GM12878 (cell line): ENCODE measurements around the gene BAX. TPM values are rescaled to one million over a fixed set of nuclear protein-coding genes. Genes with fewer than 3 reads are reported as not detected.

Source experiments
- ATAC-seq: fragments of 200-7000 bp; cut with Tn5 transposase; 3 replicates; pipeline ENCODE4 v1.9.1; 2020; ENCODE audit warnings: mild to moderate bottlenecking, moderate library complexity
- BruUV-seq: library from RNA; stranded (reverse); fragments of 400-500 nt; replicated peaks from 2 replicates; lab custom pipeline; 2021; lab: Mats Ljungman, UMichigan
- CTCF ChIA-PET: fragments of 300-600 bp; sonication (Branson Sonifier 250); formaldehyde crosslinking; extraction: SDS; loops from one replicate; lab custom pipeline; 2021; ENCODE audit warnings: inconsistent platforms; lab: Yijun Ruan, JAX
- POLR2A ChIA-PET: fragments of 350-600 bp; formaldehyde crosslinking; extraction: SDS; loops from one replicate; lab custom pipeline; 2021; ENCODE audit warnings: inconsistent platforms; lab: Charles Lee
- RAD21 ChIA-PET: fragments of 300-600 bp; sonication (Branson Sonifier 250); formaldehyde crosslinking; loops from one replicate; lab custom pipeline; 2023; ENCODE audit warnings: antibody characterized with exemption; ENCODE audit not compliant: unreplicated experiment; lab: Charles Lee
- SMC1A ChIA-PET: fragments of 300-600 bp; sonication (Branson Sonifier 250); formaldehyde crosslinking; loops from one replicate; lab custom pipeline; 2023; ENCODE audit not compliant: unreplicated experiment, uncharacterized antibody; lab: Charles Lee
- DNase-seq: peaks from one replicate; pipeline ENCODE4 v3.0.0-alpha.2; 2011; ENCODE audit warnings: low read depth, low spot score
- FAIRE-seq: peaks from 3 replicates; lab custom pipeline; 2011; peaks lifted over from hg19 to GRCh38; lab: Jason Lieb, UNC
- H2AFZ ChIP-seq: 2 replicates; pipeline ENCODE4 v1.6.0; 2011; ENCODE audit warnings: low read depth, low read length, control low read depth; ENCODE audit not compliant: control insufficient read depth
- H3K27ac ChIP-seq: 2 replicates; pipeline ENCODE4 v1.5.1; 2011; ENCODE audit warnings: control low read depth; ENCODE audit not compliant: control insufficient read depth, insufficient read depth
- H3K27me3 ChIP-seq, 2 experiments: replicated peaks in 1 of 2; 2 replicates each; pipeline versions ENCODE4 v1.6.0 to v1.6.1; 2011; ENCODE audit warnings: low read length in 1 of 2; ENCODE audit not compliant: control insufficient read depth in 2 of 2, insufficient read depth in 2 of 2
- H3K36me3 ChIP-seq, 2 experiments: 2 replicates each; pipeline ENCODE4 v1.5.1; 2011; ENCODE audit warnings: low read length in 1 of 2; ENCODE audit not compliant: control insufficient read depth in 2 of 2, insufficient read depth in 2 of 2
- H3K4me1 ChIP-seq: 2 replicates; pipeline ENCODE4 v1.6.1; 2011; ENCODE audit warnings: mild to moderate bottlenecking, low read length, moderate library complexity, mixed read lengths; ENCODE audit not compliant: control insufficient read depth, insufficient read depth
- H3K4me2 ChIP-seq: 2 replicates; pipeline ENCODE4 v1.6.0; 2011; ENCODE audit warnings: control low read depth; ENCODE audit not compliant: control insufficient read depth, insufficient read depth
- H3K4me3 ChIP-seq: fragments of 200-600 bp; sonication (generic); 2 replicates; pipeline ENCODE4 v1.5.1; 2016
- H3K79me2 ChIP-seq: 2 replicates; pipeline ENCODE4 v1.6.0; 2011; ENCODE audit warnings: low read length; ENCODE audit not compliant: control insufficient read depth, insufficient read depth
- H3K9ac ChIP-seq: 2 replicates; pipeline ENCODE4 v1.8.0; 2011; ENCODE audit warnings: low read length, control low read depth, mixed read lengths; ENCODE audit not compliant: control insufficient read depth, insufficient read depth
- H3K9me3 ChIP-seq: replicated peaks from 3 replicates; pipeline ENCODE4 v1.5.1; 2011; ENCODE audit warnings: mild to moderate bottlenecking, low read length; ENCODE audit not compliant: control insufficient read depth, insufficient read depth
- H4K20me1 ChIP-seq: 2 replicates; pipeline ENCODE4 v1.6.0; 2011; ENCODE audit not compliant: control insufficient read depth, insufficient read depth
- BCL11A ChIP-seq: IDR thresholded peaks from 2 replicates; pipeline ENCODE4 v1.6.1; 2011; ENCODE audit warnings: low read depth, low read length
- BRCA1 ChIP-seq: IDR thresholded peaks from 2 replicates; pipeline ENCODE4 v1.6.1; 2011; ENCODE audit warnings: low read depth, low read length, improper control_type of control experiment
- CREM ChIP-seq: IDR thresholded peaks from 2 replicates; pipeline ENCODE4 v1.6.1; 2014; ENCODE audit warnings: antibody characterized with exemption, low read depth
- HCFC1 ChIP-seq: fragments of 150-350 bp; IDR thresholded peaks from 2 replicates; pipeline ENCODE4 v1.6.1; 2014; ENCODE audit warnings: low read length
- IKZF1 ChIP-seq: fragments of 450-650 bp; conservative IDR thresholded peaks from 2 replicates; pipeline ENCODE4 v1.6.1; 2017; ENCODE audit warnings: antibody characterized with exemption, mild to moderate bottlenecking
- NFIC ChIP-seq: IDR thresholded peaks from 2 replicates; pipeline ENCODE4 v1.6.1; 2012; ENCODE audit warnings: low read depth, mild to moderate bottlenecking, inconsistent platforms, low read length, moderate library complexity
- PKNOX1 ChIP-seq: fragments of 450-650 bp; IDR thresholded peaks from 2 replicates; pipeline ENCODE4 v1.6.1; 2016; ENCODE audit warnings: mild to moderate bottlenecking
- POU2F2 ChIP-seq: IDR thresholded peaks from 3 replicates; pipeline ENCODE4 v1.6.1; 2011; ENCODE audit warnings: low read depth, mild to moderate bottlenecking, low read length, borderline replicate concordance
- RAD51 ChIP-seq: fragments of 450-650 bp; IDR thresholded peaks from 2 replicates; pipeline ENCODE4 v1.6.1; 2016; ENCODE audit warnings: moderate library complexity, mild to moderate bottlenecking, inconsistent platforms
- RUNX3 ChIP-seq: IDR thresholded peaks from 2 replicates; pipeline ENCODE4 v1.6.1; 2012; ENCODE audit warnings: low read length, inconsistent platforms
- SIX5 ChIP-seq: IDR thresholded peaks from 2 replicates; pipeline ENCODE4 v1.6.1; 2011; ENCODE audit warnings: mild to moderate bottlenecking, low read depth, low read length, moderate library complexity; ENCODE audit not compliant: severe bottlenecking
- SMAD1 ChIP-seq: fragments of 450-650 bp; IDR thresholded peaks from 2 replicates; pipeline ENCODE4 v1.6.1; 2018; ENCODE audit warnings: mild to moderate bottlenecking, low read depth; ENCODE audit not compliant: partially characterized antibody
- SPI1 ChIP-seq: IDR thresholded peaks from 2 replicates; pipeline ENCODE4 v1.6.1; 2011; ENCODE audit warnings: low read depth, mild to moderate bottlenecking, low read length, moderate library complexity, borderline replicate concordance; ENCODE audit not compliant: insufficient read depth
- ZNF274 ChIP-seq: IDR thresholded peaks from one replicate; pipeline ENCODE4 v1.8.0; 2011; ENCODE audit not compliant: insufficient read length, insufficient read depth
- WGBS: methylation state at CpG from one replicate; pipeline ENCODE4 v1.1.6; 2016; ENCODE audit warnings: low lambda C conversion rate; ENCODE audit not compliant: insufficient replicate concordance, insufficient coverage; ENCODE audit errors: missing lambda C conversion rate; 5-methylcytosine and 5-hydroxymethylcytosine counted together
- in situ Hi-C: fragments of 300-500 bp; cut with MboI; formaldehyde crosslinking; loops from 9 replicates; pipeline ENCODE4 v1.14.3; 2018; ENCODE audit warnings: mixed read lengths
- intact Hi-C: fragments of 100-400 bp; cut with micrococcal nuclease; formaldehyde crosslinking; loops from one replicate; pipeline ENCODE4 v1.14.2; 2022; ENCODE audit not compliant: unreplicated experiment
- polyA plus RNA-seq, 11 experiments: library from polyadenylated mRNA; depleted of rRNA in 4 of 11; unstranded in 6 of 11; stranded (reverse) in 5 of 11; fragments of >200 nt; fragmentation: Nextera tagmentation in 4 of 11; fragmentation: Illumina TruSeq in 1 of 11; extraction: Ambion mirVana in 4 of 11; extraction: Trizol in 1 of 11; gene quantifications; 1 replicate in 1 of 11; 2 replicates in 10 of 11; pipeline versions ENCODE4 v1.2.1 to v1.2.3, GENCODE V29; 2011 to 2016; ENCODE audit warnings: inconsistent platforms in 2 of 11, missing spikeins in 2 of 11, low read depth in 1 of 11
- total RNA-seq, 4 experiments: library from RNA; depleted of rRNA in 3 of 4; stranded (reverse); fragments of >200 nt in 3 of 4; fragmentation: Illumina TruSeq in 1 of 4; extraction: Trizol in 1 of 4; gene quantifications; 2 replicates each; pipeline versions ENCODE4 v1.2.1 to v1.2.3, GENCODE V29; 2013 to 2021

BAX gene
- total and polyA plus RNA-seq, 10 of the 15 experiments (the other 5 are each of a cell fraction or from before 2014, with no cell fraction given), result 7.2 to 221 (median 137) TPM

- H3K9ac ChIP-seq, result no peak overlapping the region
- H3K27ac ChIP-seq, result peak overlapping the region; percentile 53
- H4K20me1 ChIP-seq, result no peaks in the 10 kb centered on the region
- no peaks in the 10 kb centered on the region for H3K9me3 ChIP-seq
- intact Hi-C loops, result no loop called here
- ChIA-PET SMC1A (no interaction called here), CTCF (interaction anchor here (1.2 to 2.5 kb wide), 2 partner anchors 15 to 45 kb away, joined by 4 to 6 read pairs; partner anchors contain the start of gene DHDH), POLR2A (no interaction called here), RAD21 (interaction anchor here (1.1 kb wide), 1 partner anchor 17 kb away, joined by 3 read pairs; no protein-coding TSS in a partner anchor)
- H3K36me3 ChIP-seq, result peaks cover 5 to 12% of the 10 kb centered on the region in 2 experiments; a peak in 3 of 4 replicates
- no peaks in the 10 kb centered on the region for H3K27me3 ChIP-seq
- peak; percentile 66 for FAIRE-seq
- H3K79me2 ChIP-seq, result no peaks in the 10 kb centered on the region
- peak overlapping the region; percentile 20; the same call in 1 of the 2 replicates for H3K4me2 ChIP-seq
- BruUV-seq, result no TSS peak
- 0 out of 2 replicates have a peak overlapping the region, but pooled peaks have one; percentile 16 for H3K4me3 ChIP-seq
- ATAC-seq, result peak; percentile 37; the same call in 2 of the 3 replicates
- peak; percentile 20; the same call in 1 of the 2 replicates for TF ChIP-seq RUNX3
- TF ChIP-seq SMAD1, result no peak
- TF ChIP-seq, all 136 proteins: peak for 1
- in situ Hi-C loops, result no loop called here
- Histone ChIP-seq H3K4me1 (peaks cover 8% of the 10 kb centered on the region), H2AFZ (no peak overlapping the region)
- DNase-seq, result no peak
- 0% methylated on average over 6 of the region's 6 CpGs for WGBS
Measured at GRCh38 chr19:48918071-48918470, 36.6 kb upstream of the BAX start.

- FAIRE-seq (no peak), ATAC-seq (peak; percentile 57), DNase-seq (no peak)
- no peaks in the 10 kb centered on the region for H3K27me3 ChIP-seq
- ChIA-PET CTCF (interaction anchor here (0.6 to 2.5 kb wide), 7 partner anchors 14 to 659 kb away, joined by 3 to 6 read pairs (median 3); partner anchors contain the start of gene DHDH), SMC1A (no interaction called here), RAD21 (interaction anchor here (1.1 kb wide), 1 partner anchor 18 kb away, joined by 3 read pairs; no protein-coding TSS in a partner anchor), POLR2A (no interaction called here)
- no peak overlapping the region for H3K27ac ChIP-seq
- peaks cover 1 to 12% of the 10 kb centered on the region in 2 experiments; a peak in 3 of 4 replicates for H3K36me3 ChIP-seq
- peaks cover 8% of the 10 kb centered on the region for H3K4me1 ChIP-seq
- H3K9ac ChIP-seq, result no peak overlapping the region
- in situ Hi-C loops, result no loop called here
- H3K4me2 ChIP-seq, result no peak overlapping the region
- no peaks in the 10 kb centered on the region for H3K9me3 ChIP-seq
- H3K4me3 ChIP-seq, result no peak overlapping the region
- BruUV-seq, result no TSS peak
- no peak overlapping the region for H2AFZ ChIP-seq
- no peaks in the 10 kb centered on the region for H4K20me1 ChIP-seq
- WGBS, result 88% methylated on average over 15 of the region's 18 CpGs
- intact Hi-C loops, result no loop called here
- H3K79me2 ChIP-seq, result no peaks in the 10 kb centered on the region
- TF ChIP-seq BRCA1 (no peak), ZNF274 (no peak), NFIC (no peak), BCL11A (no peak), HCFC1 (peak; percentile 77), POU2F2 (no peak), SPI1 (no peak), PKNOX1 (no peak), SIX5 (peak; percentile 90), IKZF1 (peak; percentile 36; the same call in 1 of the 2 replicates), RAD51 (no peak), CREM (peak; percentile 34; the same call in 1 of the 2 replicates)
Measured at GRCh38 chr19:48918801-48919247, 35.9 kb upstream of the BAX start.
